ENCODE results near the gene FATE1. TPM values are rescaled to one million over a fixed set of nuclear protein-coding genes. Genes with fewer than 3 reads are reported as not detected.
A peak's percentile ranks its signal among the peaks of the same experiment; 100 is the strongest.
"Not testable (repeated sequence)": the region's sequence is repeated elsewhere in the genome, so short reads cannot be mapped to it uniquely, and the experiment has no call there.

FATE1 gene, protein sequence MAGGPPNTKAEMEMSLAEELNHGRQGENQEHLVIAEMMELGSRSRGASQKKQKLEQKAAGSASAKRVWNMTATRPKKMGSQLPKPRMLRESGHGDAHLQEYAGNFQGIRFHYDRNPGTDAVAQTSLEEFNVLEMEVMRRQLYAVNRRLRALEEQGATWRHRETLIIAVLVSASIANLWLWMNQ
- not detected in 2 replicates for total RNA-seq (2014; rRNA removed; shearing (Covaris generic))

- DNase-seq (ENCODE audit: low spot score), result no peak
Measured at GRCh38 chrX:151715752-151716151, at the start of gene FATE1. TSS of gene FATE1 (plus strand) at chrX:151716035. CDS start at chrX:151716120, 85 bp downstream.

DNA sequence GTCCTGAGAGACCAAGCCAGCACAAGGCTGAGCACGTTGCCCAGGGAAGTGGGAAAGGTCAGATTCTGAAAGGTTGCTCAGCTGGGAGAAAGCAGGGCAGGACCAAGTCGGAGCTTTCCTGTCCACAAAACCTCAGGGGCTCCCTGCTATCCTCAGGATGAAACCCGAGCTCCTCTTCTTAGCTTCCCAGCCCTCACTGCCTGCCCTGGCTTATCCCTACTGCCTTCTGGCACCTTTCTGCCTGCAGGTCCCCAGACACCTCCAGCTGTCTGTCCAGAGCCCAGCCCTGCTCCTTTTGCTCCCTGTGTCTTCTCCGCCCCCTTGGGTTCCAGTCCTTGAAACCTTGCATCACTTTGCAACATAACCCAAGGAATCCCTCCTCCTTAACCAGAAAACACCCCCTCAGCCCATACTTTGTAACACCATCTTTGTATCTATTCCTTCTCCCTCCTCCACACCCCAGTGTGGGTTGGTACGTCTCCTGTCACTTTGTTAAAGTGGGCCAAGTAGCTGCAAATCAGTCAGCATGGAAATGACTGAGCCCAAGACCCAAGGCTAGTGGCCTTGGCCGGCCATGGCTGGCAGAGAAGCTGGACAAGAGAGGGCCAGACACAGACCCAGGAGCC lies 40.6 kb upstream of the FATE1 start:
- DNase-seq (ENCODE audit: low spot score), result no peak

- DNase-seq (ENCODE audit: low spot score), result no peak
Measured at GRCh38 chrX:151676196-151676595, 39.6 kb upstream of the FATE1 start.

GRCh38 chrX:151679798-151680402 lies 35.9 kb upstream of the FATE1 start:
- DNase-seq (ENCODE audit: low spot score), result no peak

- peak; percentile 42 for DNase-seq (ENCODE audit: low spot score)
Measured at GRCh38 chrX:151680805-151681204, 35.0 kb upstream of the FATE1 start.

- DNase-seq (ENCODE audit: low spot score), result no peak
Measured at GRCh38 chrX:151687635-151688034, 28.2 kb upstream of the FATE1 start.

- DNase-seq (ENCODE audit: low spot score), result no peak
Measured at GRCh38 chrX:151688695-151689094, 27.1 kb upstream of the FATE1 start.

- DNase-seq (ENCODE audit: low spot score), result no peak
Measured at GRCh38 chrX:151692825-151693224, 23.0 kb upstream of the FATE1 start.

GRCh38 chrX:151694121-151694520 lies 21.7 kb upstream of the FATE1 start:
- no peak for DNase-seq (ENCODE audit: low spot score)

GRCh38 chrX:151694661-151695582 lies 20.9 kb upstream of the FATE1 start, which contains the start of gene PRRG3:
TSS of gene PRRG3 (plus strand) at chrX:151695458. CDS start at chrX:151698815, 3,357 bp downstream.
- no peak for DNase-seq (ENCODE audit: low spot score)

DNA sequence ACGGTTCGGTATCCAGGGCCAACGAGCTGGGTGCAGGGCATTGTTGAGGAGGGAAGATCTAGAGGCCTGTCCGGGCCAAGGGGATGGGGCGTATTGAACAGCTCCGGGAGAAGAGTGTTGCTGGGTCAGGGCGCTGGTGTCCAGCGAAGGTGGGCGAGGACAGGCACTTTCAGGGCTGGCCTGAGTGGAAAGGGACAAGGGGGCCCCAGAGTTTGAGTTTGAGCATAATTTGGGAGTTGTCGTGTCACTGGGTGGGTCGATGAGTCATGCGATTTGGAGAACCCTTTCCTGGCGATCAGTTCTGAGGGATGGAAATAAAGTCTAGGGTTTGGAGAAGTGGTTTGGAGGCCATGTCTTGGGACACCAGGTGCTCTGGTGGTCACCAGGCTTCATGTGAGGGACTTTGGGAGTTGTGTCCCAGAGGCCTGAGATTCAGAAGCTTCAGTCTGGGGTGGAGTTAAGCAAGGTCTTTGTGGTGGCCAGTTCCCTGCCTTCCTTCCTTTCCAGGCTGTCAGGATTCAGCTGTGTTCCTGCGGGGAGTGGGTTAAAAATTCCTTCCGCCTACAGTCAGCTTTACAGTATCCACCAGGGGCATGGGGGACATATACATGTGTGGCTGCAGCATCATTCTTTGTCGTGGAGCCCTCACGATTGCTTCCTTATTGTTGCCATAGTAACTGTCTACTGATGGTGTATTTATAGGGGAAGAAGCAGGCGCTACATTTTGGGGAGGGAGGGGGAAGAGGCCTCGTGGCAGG lies 20.1 kb upstream of the FATE1 start:
- DNase-seq (ENCODE audit: low spot score), result no peak

DNA sequence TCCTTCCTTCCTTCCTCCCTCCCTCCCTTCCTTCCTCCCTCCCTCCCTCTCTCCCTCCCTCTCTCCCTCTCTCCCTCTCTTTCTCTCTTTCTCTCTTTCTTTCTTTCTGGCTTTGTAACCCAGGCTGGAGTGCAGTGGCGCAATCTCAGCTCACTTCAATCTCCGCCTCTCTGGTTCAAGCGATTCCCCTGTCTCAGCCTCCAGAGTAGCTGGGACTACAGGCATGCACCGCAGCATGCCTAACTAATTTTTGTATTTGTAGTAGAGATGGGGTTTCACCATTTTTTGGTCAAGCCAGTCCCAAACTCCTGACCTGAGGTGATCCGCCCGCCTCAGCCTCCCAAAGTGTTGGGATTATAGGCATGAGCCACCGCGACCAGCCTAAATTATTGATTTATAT lies 18.8 kb upstream of the FATE1 start:
- DNase-seq (ENCODE audit: low spot score), result not testable (repeated sequence)

DNA sequence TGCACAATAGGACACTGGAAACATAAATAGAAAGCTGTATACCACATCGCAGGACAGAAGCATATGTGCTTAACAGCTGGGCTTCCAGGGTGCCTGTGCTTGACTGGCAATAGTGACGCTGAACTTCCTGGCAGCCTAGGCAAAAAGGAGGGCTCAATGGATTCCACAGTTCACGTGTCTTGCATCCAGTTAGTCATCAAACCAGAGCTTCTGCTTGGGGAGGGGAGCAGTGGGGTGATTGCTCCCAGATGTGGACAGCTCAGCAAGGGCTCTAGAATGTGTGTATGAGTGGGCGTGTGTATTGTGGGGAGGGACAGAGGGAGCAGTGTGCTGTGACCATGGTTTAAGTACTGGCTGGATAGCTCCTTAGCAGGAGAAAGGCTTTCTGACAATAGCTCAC lies 18.3 kb upstream of the FATE1 start:
- peak; percentile 40 for DNase-seq (ENCODE audit: low spot score)

DNA sequence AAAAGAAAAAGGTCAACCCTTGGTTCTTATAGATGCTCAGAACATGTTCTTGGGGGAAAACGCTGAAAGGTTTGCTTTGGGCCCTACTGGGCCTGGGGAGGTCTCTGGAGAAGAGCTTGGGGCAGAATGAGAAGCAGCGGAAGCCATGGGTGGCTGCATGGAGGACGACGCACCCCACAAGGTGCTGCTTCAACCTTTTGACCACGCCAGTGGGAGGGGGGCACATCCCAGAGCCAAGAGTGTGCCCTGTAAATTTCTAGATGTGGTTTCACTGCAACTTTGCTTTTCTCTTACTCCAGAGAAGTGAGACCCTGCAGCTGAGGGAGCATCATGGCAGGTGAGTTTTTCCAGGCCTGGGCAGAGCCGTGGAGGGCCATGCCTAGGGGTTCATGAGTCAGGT lies 17.4 kb upstream of the FATE1 start:
- no peak for DNase-seq (ENCODE audit: low spot score)

DNA sequence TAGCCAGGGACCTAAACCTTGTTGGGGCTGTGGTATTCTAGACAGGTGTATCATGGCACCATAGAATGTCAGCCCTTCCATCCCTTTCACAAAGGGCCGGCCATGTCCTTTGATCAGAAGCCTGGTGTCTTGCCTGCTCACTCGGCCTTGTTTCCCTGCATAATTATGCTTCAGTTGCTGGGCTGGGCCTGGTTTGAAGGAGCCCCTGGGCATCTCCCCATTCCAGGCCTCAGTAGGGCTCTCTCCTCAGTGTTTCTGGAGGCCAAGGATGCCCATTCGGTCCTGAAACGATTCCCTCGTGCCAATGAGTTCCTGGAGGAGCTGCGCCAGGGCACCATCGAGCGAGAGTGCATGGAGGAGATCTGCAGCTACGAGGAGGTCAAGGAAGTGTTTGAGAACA lies 16.1 kb upstream of the FATE1 start:
- no peak for DNase-seq (ENCODE audit: low spot score)

DNA sequence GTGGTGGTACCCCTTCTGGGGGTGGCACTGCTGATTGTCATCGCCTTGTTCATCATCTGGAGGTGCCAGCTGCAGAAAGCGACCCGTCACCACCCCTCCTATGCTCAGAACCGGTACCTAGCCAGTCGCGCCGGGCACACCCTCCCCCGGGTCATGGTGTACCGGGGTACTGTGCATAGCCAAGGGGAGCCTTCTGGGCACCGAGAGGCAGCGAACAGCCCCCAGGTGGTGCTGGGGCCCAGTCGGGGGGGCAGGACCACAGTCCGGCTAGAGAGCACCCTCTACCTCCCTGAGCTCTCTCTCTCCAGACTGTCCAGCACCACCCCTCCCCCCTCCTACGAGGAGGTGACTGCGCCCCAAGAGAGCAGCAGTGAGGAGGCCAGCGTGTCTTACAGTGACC lies 15.3 kb upstream of the FATE1 start:
- no peak for DNase-seq (ENCODE audit: low spot score)

DNA sequence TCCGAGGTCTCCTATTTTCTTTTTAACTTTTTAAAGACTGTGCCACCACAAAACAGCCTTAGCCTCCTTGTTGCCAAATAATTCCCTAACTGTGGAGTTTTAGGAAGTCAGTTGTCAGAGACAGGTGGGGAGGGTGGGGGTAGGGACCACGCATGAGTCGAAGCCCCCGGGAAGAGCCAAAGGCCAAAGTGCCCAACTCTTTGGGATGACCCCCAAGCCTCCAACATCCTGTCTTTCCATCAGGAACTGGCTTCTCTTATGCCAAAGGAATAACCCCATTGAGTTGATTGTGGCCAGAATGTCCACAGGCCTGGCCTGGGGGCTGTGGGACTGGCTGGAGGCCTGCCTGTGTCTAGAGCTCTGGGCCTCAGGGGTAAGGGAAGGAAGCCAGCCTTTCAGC lies 14.8 kb upstream of the FATE1 start:
- no peak for DNase-seq (ENCODE audit: low spot score)

GRCh38 chrX:151701531-151701930 lies 14.3 kb upstream of the FATE1 start:
- DNase-seq (ENCODE audit: low spot score), result no peak

DNA sequence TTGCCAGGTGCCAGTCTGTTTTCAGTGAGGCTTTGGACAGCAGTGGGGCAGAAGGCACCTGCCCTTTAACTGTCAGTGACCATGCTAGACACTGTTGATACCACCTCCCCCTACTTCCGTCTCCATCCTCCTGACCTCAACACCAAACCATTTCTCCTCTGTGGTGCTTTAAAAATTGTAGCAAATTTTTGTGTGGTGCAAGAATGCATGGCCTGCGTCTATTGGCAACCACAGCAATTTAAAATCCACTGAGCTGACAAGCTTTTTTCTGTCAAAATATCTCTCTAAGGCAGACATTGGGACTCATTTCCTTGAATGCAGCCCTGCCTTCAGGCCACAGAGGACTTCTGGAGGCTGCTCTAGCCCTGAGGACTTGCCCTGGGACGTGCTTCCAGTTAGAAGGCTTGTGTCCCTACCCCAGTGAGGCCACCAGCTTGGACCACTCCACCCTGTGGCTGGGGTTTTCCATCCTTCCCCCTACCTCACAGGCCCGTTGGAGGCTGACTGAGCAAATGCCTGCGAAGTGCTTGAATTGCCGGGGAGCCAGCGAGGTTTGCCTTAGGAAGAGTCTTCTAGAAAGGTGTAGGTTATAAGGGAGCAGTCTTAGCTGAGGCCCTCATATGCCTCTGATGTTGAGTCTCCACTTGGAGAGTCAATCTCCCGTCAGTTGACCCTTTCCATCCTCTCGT lies 13.7 kb upstream of the FATE1 start:
- no peak for DNase-seq (ENCODE audit: low spot score)

GRCh38 chrX:151702741-151703340 lies 13.0 kb upstream of the FATE1 start:
- no peak for DNase-seq (ENCODE audit: low spot score)

All from A172 (cell line).